Stimulated activated CD4-positive, alpha-beta T cell treated with anti-CD3 and anti-CD28 coated beads, Interleukin-12 subunit alpha, Interleukin-12 subunit beta, amount 100 ng/mL, for 48 hours (primary cell): Measurements from ENCODE around the gene VAC14.

Experiments
- DNase-seq, 3 donors: peaks; one replicate each; pipeline ENCODE4 v3.0.0-alpha.2; 2020; ENCODE audit warnings: low read depth in 2 of 3, low spot score in 1 of 3

The VAC14 gene

GRCh38 chr16:70764632-70765031 lies 36.3 kb downstream of the VAC14 start:
- DNase-seq: no peak

- DNase-seq: no peak
Observed at GRCh38 chr16:70760221-70760620, 40.7 kb downstream of the VAC14 start.

- DNase-seq: no peak
Observed at GRCh38 chr16:70759666-70760065, 41.3 kb downstream of the VAC14 start.

- no peak for DNase-seq
Observed at GRCh38 chr16:70758786-70759185, 42.2 kb downstream of the VAC14 start.

- no peak for DNase-seq
Observed at GRCh38 chr16:70757183-70757582, 43.8 kb downstream of the VAC14 start.

GRCh38 chr16:70756071-70756470 lies 44.9 kb downstream of the VAC14 start:
- no peak for DNase-seq

- no peak for DNase-seq
Observed at GRCh38 chr16:70754851-70755600, 45.9 kb downstream of the VAC14 start.

GRCh38 chr16:70754371-70754770 lies 46.6 kb downstream of the VAC14 start:
- DNase-seq: no peak

- DNase-seq: no peak
Observed at GRCh38 chr16:70753694-70754325, 47.1 kb downstream of the VAC14 start.

GRCh38 chr16:70753228-70753627 lies 47.7 kb downstream of the VAC14 start:
- DNase-seq: no peak

- no peak for DNase-seq
Observed at GRCh38 chr16:70752426-70752825, 48.5 kb downstream of the VAC14 start.

GRCh38 chr16:70751593-70751992 lies 49.4 kb downstream of the VAC14 start:
- no peak for DNase-seq

- no peak for DNase-seq
Observed at GRCh38 chr16:70750893-70751467, 50.0 kb downstream of the VAC14 start.

- no peak for DNase-seq
Observed at GRCh38 chr16:70749681-70750601, 51.0 kb downstream of the VAC14 start.

GRCh38 chr16:70749006-70749678 lies 51.8 kb downstream of the VAC14 start:
- DNase-seq: no peak

- no peak for DNase-seq
Observed at GRCh38 chr16:70747703-70748631, 53.0 kb downstream of the VAC14 start.

- DNase-seq: no peak
Observed at GRCh38 chr16:70746708-70747424, 54.1 kb downstream of the VAC14 start.

GRCh38 chr16:70746040-70746707 lies 54.8 kb downstream of the VAC14 start:
- DNase-seq: no peak
